Cerebellar cortex (tissue), 1 donor: ENCODE results near the gene ARHGAP24.
"Not testable (repeated sequence)": the region's sequence is repeated elsewhere in the genome, so short reads cannot be mapped to it uniquely, and the experiment has no call there.

ENCODE experiments used
- DNase-seq: peaks from one replicate; pipeline ENCODE4 v3.0.0-alpha.2; 2015; ENCODE audit warnings: low spot score

ARHGAP24 gene

DNA sequence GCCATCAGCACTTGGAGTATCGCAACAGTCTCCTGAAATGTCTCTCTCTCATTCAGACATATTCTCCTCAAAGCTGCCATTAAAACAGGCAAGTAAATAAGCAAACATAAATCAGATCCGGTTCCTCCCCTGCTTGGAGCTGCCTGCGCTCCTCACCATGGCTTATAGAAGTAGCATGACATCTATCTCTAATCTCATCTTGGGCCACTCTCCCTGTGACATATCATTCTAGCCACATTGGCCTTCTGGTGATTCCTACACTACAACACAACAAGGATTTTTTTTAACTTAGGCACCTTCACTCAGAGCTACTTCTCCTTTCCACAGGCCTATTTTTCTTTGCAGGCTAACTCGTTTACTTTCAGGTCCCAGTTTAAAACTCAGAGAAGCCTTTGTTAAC lies 387.9 kb downstream of the ARHGAP24 start:
- DNase-seq: no peak

DNA sequence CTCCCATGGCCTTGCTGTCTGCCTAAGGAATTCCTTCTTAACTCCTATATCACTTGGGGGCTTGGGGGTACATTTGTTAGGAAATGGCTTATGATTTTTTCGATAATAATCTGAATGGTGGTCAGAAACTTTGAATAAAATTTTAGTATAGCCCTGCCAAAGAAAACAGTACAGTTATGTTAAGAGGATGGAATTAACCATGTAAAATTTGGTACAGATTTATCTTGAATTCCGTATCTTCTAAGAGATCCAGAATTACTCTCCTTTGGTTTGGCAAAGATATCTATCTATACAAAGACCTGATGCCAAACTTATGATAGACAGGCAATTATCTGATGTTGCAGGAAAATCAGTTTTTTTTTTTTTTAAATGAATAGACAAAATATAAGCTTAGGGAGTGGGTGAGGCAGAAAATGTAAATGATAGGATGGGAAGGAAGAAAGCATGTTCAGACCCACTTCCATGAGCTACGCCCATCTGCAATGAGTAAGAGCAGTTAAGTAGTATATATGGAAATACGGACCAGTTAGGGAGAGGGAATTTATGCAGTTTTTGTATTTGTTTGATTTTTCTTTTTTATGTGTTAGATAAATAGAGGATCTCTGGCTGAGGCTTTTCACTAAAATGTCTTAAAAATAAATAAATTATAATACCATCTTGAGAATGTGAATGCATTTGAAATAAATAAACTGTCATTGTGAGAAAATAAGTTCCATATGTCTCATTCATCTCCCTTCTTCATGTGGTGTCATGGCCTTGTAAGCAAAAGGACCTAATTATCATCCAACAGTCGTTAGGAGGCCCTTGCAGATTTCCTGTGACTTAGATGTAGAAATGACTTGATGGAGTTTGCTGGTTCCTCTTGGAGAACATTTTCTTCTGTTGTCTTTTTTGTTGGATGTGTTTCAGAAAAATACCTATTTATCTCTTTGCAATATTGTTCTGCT lies 389.6 kb downstream of the ARHGAP24 start:
- no peak for DNase-seq

DNA sequence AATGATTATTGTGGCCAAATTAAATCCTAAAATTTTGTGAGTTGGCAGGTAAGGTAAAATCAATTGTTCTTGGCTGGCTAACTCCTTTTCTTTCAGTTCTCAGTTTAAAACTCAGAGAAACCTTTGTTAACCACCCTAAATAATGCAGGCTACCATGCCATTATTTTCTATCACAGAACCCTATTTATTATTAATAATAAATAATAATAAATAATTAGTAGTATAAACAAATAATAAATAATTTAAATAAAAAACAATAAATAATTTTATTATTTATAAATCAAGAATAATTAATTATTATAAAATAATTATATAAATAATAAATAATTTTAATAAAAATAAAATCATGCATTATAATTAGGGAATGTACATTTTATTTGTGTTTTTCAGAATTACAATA lies 390.3 kb downstream of the ARHGAP24 start:
- DNase-seq: no peak

DNA sequence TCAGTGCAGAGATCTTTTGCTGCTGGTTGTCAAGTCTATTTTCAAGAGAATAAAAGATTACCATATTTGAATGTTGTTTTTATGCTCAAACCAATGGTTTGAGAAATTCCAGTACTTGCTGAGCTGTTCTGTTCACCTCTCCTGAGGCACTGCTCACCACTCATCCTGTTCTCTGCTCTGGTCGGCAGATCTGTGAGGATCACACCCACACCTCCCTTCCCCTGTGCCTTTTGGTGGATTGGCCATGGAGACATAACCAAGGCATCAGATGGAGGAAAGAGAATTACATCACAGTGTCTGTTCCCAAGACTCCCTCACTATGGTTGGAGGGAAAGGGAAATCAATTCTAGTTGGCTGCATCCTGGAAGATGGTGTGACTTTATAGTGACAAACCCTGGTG lies 391.6 kb downstream of the ARHGAP24 start:
- DNase-seq: no peak

DNA sequence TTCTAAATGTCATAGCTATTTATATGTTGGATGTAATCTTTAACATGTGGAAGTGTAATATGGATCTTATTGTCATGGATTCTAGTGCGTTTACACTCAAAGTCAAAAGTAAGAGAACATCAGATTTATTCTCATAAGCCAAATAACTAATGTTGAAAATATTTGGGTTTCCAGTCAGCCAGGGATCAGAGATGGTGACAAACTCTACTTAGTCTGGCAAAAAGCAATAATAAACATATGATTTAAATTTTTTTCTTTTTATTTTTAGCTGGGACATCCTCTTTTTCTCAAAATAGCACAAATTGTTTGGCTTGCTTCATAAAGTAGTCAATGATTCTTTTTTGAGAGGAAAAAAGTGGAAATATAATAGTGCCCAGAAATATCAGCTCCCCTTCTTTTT lies 392.3 kb downstream of the ARHGAP24 start:
- no peak for DNase-seq

DNA sequence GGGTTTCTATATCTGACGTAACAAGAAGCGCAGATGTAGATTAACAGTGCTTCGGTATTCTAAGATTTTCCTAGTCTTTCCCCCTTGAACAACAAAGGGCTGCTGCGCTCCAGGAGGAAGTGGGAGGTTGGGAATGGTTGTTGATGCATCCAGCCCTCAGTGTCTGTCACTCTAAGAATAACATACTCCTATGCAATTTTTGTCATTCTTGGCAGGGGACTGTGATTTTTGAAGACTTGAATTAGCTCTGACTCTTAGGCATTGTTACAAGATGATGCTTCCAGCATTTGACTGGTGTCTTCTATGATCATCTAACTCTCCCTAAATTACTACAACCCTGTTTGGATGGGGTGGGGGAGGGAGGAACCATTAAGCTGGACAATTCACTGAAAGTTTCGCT lies 394.2 kb downstream of the ARHGAP24 start:
- no peak for DNase-seq

DNA sequence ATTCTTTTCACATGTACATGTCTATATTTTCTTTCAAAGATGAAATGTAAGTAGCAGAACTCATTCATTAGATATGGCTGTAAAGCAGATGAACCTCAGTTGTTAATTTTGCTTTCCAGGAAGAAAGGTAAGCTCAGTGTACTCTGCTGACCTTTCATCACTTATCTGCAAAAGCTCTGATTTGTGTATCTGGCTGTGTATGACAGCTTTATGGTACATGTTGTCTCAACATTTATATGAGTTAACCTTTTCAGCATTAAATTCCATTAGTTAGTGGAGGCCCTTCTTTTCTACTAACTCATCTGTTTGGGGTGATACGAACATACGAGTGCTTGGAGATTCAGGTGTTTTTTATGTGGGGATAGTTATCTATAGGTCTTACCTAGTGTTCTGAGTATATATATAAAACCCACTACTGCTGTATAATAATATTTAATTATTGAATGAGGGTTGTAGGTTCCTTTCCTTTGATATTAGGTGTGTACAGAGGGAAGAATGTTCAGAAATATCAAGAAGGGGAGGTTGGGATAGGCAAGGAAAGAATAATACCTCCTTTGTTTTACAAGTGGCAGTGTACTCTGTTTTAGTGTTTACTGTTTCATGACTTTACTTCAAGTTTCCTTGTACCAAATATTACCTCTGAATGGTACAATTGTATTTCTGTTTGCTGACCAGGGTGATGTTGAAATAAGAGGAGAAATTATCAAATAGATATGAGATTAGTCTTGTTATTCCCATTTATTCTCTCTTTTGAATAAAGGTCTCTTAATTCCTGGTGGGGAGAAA lies 395.5 kb downstream of the ARHGAP24 start:
- DNase-seq: no peak

DNA sequence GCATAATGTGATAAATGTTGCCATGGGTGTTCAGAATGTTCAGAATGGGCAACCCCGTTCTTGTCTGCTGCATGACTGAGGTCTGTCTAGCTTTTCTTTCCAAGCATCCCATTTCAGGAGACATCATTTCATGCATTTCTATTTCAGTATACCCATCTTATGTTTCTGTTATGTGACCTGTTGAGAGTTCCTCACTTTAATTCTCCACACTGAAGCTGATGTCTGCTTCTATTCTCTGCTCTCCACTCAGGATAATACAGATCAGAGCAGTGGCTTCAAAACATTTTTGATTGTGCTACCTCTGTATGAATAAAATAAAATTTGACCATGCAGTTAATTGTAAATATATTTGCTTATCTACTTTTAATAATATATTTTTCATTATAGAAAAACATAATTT lies 398.6 kb downstream of the ARHGAP24 start:
- DNase-seq: no peak

DNA sequence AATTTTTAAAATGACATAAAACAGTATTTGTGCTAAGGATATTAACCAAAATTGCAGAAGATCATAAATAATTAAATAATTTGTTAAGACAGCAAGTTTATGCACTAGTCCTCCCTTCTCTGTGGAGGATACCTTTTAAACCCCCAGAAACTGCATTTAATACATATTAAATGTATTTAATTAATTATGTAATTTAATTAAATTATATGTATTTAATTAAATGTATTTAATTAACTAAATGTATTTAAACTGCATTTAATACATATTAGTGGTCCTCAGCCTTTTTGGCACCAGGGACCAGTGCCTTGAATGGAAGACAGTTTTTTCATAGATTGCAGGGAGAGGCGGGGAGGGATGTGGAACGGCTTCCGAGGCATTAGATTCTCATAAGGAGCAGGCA lies 404.6 kb downstream of the ARHGAP24 start:
- DNase-seq: no peak

DNA sequence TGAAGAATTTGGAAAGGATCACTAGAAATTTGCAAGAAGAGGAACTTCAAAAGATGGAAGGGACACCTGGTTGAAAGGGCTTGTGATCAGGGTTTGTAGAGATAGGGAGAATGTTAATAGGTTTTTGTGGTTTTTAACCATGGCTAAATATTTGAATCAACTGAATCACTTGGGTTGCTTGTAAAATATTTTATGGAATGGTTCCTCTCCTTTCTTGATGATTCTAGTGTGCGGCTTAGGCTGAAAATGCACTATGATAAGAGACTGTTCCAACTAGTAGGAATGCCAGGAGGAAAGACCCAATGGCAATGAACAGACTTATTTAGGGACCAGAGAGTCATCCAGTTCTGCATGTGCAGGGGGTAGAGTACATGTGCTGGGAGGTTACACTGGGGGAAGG lies 408.2 kb downstream of the ARHGAP24 start:
- no peak for DNase-seq

DNA sequence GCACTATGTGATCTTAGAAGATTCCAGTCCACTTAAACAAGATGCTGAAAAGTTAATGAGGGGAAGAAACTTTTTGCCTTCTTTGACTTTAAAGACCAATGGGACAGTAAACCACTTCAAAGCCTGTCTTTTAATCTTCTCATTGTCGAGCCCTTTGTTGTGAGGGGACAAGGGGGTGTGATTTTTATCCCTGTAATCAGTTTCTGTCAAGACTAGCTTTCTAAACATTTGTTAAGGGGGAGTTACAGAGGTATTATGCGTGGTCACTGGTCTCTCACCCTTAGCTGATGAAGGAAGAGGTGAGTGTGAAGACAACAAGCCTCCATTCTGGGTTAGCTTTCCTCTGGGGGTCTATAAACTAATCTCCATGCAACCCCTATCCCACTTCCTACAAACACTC lies 409.3 kb downstream of the ARHGAP24 start:
- DNase-seq: no peak

DNA sequence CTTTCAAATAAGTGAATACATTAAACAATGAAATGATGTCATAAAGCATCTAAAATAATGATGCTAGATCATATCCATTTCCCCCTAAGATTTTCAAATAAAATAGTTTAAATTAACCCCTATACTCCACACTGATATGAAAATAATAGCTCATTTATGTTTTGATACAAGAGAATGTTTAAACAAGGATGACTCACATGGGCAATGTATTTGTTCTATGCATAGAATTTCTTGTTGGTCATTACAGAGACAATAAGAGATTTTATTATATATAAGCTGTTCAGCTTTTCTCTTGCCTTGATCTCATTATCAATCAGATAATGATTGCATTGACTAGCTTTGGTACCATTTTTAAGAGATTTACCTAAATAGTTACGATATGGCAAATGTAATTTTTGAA lies 411.7 kb downstream of the ARHGAP24 start:
- DNase-seq: no peak

DNA sequence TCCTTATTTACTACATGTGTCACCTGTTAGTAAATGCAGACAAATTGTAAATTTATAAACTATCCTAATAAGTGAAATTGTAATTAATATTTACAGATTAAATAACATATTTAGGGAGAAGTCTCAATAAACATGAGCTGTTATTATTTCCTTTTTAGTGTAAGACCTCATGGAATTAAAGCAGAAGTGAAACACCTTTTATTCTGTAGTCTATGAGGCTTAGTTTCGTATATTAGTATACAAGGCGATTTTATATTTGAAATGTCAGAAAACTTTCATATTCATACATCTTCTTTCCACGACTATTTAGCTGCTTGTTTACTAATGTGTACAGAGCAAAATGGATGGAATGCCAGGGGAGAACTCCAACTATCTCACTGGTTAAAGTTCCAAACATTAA lies 414.4 kb downstream of the ARHGAP24 start:
- no peak for DNase-seq

DNA sequence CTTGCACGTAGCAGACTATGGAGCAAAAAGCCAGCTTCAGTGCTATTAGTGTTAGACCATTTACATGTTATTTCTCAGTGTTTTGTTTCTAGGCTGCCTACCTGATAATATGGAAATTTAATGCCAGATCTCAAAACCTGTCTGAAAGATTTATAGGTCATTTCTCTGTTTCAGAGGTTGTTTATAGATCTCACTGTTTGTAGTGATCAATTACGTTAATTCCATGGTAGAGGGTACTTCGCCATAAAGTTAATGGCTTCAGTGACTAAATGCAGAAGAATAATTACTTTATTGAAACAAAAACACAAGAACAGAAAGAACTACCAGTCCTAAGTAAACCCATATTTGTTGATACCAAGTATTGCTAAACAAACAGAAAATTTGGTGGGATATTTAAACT lies 420.8 kb downstream of the ARHGAP24 start:
- DNase-seq: no peak

DNA sequence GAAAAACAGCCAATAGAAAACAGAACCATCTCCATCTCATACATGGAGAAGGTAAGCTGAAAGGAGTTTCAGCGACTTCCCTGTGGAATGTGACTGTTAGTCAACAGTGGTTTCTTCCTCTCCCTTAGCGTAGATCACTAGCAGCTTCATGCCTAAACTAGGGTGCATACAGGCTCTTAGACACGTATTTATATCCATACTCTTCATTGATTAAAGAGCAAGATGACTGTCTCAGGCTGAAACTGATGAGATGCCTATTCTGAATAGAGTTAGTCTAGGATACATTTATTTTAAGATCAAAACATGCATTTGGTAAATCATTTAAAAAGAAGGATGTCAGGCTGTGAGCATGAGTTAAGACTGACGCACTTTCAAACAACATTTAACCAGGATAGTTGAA lies 423.3 kb downstream of the ARHGAP24 start:
- DNase-seq: no peak

DNA sequence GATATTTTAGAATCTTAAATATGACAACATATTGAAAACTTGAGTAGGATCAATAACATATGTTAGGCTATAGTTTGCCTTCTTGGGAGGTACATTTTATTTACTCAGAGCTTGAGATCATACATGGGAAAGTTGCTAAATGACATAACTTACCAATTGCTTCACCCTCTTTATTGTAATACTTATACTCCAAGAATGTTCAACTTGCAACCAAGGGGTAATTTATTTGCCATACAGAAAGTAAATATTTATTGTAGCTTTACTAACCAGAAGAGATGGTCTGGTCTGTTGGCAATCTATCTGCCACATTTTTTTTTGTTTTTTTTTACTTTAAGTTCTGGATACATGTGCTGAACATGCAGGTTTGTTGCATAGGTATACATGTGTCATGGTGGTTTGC lies 426.6 kb downstream of the ARHGAP24 start:
- no peak for DNase-seq

DNA sequence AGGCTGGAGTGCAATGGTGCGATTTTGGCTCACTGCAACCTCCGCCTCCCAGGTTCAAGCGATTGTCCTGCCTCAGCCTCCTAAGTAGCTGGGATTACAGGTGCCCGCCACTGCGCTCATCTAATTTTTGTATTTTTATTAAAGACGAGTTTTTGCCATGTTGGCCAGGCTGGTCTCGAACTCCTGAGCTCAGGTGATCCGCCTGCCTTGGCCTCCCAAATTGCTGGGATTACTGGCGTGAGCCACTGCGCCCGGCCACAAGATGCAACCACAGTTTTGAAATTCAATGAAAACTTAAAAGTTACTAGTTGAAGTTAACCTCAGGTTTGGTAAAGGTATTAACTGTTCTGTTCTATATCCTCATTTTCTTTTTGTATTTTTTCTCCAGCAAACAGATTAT lies 427.7 kb downstream of the ARHGAP24 start:
- DNase-seq: not testable (repeated sequence)

DNA sequence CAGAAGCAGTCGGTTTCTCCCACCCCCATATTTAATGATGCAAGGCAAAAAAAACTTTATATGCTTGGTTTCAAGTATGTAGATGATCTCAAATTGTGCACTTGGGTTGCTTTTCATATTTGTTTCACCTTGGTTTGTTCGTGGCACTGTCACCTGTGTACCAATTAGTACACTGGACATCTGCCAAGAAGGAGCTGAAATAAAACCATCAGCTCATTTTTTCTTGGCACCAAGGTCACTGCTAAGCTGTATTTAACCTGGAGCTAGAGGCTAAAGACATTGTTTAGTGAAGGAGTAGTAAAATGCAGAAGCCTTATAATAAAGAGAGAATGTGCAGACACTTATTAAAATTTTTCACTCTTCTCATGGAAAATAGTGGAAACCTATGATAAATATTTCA lies 430.8 kb downstream of the ARHGAP24 start:
- peak; percentile 9 for DNase-seq

DNA sequence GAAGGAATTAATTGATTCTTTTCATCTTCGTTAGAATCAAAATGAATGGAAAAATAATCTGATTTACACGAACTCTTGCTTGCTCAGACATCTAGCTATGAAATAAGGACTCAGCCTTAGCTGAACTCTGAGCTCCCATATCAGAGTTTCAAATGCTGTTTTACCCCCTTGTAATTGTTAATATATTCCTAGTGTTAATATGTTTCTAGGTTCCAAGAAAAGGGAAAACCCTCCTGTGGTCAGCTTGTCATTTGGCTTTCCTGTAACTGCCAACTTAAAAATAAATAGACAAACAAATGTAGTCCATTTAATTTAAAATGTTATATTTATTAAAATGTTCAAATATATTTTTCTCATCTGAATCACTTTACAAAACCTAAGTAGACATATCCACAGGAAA lies 432.1 kb downstream of the ARHGAP24 start:
- DNase-seq: no peak

DNA sequence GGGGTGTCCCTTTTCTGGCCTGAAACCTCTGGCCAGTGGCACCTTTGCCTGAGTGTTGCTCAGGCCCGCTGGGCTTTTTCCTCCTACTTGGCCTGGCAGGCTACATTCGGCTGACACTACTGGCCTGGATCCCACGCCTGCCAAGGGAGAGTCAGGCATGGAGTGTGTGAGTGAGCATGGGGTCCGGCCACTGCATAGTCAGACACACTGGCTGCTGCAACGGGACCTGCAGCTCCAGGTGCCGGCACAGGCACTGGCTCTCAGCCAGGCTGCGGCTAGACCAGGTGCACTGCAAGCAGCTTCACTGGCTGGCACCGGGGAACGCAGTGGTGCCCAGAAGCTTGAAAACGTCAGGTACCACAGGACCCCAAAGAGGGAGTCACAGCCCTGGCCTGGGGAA lies 434.9 kb downstream of the ARHGAP24 start:
- DNase-seq: no peak

DNA sequence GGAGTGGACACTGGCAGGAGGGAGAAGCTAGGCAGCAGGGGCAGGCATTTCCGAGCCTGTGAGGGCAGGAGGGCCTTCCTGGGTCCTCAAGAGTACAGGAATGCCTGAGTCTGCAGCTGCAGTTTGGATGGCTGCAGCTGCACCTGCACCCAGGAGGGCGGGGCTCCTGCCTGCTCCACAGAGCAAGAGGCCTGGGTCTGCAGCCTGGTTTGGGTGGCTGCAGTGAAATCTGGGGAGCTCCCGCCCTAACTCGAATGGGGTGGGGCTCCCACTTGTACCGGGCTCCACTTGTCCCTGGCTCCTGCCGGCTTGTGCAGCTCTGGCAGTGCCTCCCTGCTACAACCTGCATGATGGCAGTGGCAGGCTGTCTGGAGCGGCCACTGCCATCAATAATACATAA lies 436.0 kb downstream of the ARHGAP24 start:
- no peak for DNase-seq

DNA sequence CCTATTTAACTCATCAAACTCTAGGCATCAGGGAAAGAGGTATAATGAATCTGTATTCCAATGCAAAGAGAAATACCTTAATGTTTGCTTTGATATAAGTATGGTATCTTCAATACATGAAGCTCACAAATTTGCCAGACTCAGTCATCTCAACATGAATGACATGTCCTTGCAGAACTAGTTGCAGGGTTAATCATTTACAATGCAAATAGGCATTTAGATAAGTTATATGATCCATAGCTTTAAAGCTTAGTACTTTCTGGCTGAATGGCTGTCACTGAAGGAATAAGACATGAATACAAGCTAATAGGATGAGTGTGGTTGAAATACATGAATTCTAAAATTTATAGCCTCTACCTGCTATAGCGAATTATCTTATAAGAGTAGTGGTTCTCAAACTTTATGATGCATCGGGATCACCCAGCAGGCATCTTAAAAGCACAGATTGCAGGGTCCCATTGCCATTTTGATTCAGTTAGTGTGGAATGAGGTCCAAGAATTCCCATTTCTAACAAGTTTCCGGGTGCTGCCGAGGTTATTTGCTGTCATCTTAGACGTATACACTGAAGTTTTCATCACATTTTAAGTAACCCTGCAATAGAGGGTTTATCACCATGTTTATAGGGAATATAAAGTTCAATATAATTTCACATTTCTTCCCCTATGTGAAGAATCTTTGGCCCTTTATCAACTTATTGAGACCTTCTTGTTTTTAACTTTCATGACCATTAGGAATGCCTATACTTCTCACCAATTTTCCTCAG lies 439.2 kb downstream of the ARHGAP24 start:
- DNase-seq: no peak

DNA sequence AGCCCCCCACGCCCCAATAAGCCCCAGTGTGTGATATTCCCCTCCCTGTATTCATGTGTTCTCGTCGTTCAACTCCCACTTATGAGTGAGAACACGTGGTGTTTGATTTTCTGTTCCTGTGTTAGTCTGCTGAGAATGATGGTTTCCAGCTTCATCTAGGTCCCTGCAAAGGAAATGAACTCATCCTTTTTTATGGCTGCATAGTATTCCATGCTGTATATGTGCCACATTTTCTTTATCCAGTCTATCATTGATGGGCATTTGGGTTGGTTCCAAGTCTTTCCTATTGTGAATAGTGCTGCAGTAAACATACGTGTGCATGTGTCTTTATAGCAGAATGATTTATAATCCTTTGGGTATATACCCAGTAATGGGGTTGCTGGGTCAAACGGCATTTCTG lies 440.6 kb downstream of the ARHGAP24 start:
- not testable (repeated sequence) for DNase-seq
